Mesothelial cell of epicardium (in vitro differentiated cells): ENCODE results near the gene RETREG3. TPM values are rescaled to one million over a fixed set of nuclear protein-coding genes. Genes with fewer than 3 reads are reported as not detected.

Experiments used
- DNase-seq, 2 experiments: peaks; one replicate each; pipeline ENCODE4 v3.0.0; 2021; ENCODE audit warnings: low spot score in 2 of 2; ENCODE audit not compliant: unreplicated experiment in 2 of 2
- H3K27ac Mint-ChIP-seq: 2 replicates; pipeline ENCODE4 v1.8.0; 2021; ENCODE audit warnings: mixed read lengths
- H3K27me3 Mint-ChIP-seq: 2 replicates; pipeline ENCODE4 v1.8.0; 2021; ENCODE audit warnings: low read depth, mixed read lengths
- H3K36me3 Mint-ChIP-seq: 2 replicates; pipeline ENCODE4 v1.8.0; 2021; ENCODE audit warnings: mixed read lengths
- H3K4me1 Mint-ChIP-seq: 2 replicates; pipeline ENCODE4 v1.8.0; 2021; ENCODE audit warnings: mixed read lengths
- H3K4me3 Mint-ChIP-seq: 2 replicates; pipeline ENCODE4 v1.8.0; 2021; ENCODE audit warnings: mild to moderate bottlenecking, moderate library complexity, mixed read lengths
- H3K9me3 Mint-ChIP-seq: 2 replicates; pipeline ENCODE4 v1.8.0; 2021; ENCODE audit warnings: mixed read lengths
- CTCF ChIP-seq: fragments of 200-600 bp; sonication (generic); IDR thresholded peaks from one replicate; pipeline ENCODE4 v1.5.0; 2021; ENCODE audit warnings: antibody characterized with exemption; ENCODE audit not compliant: unreplicated experiment
- total RNA-seq: library from RNA; stranded (reverse); gene quantifications from 3 replicates; pipeline ENCODE4 v1.2.1, GENCODE V29; 2021

RETREG3 gene
- total RNA-seq: 77.7 to 79.1 TPM (median 77.8 TPM) in 3 replicates

- H3K36me3 Mint-ChIP-seq: peaks cover 14% of the 10 kb centered on the region
- peak; percentile 99 for DNase-seq
- no peaks in the 10 kb centered on the region for H3K9me3 Mint-ChIP-seq
- H3K27ac Mint-ChIP-seq: peak within 1 kb of the TSS; percentile 97
- no peaks in the 10 kb centered on the region for H3K27me3 Mint-ChIP-seq
- peak within 1 kb of the TSS; percentile 94 for H3K4me3 Mint-ChIP-seq
- TF ChIP-seq CTCF: no peak
- peaks cover 31% of the 10 kb centered on the region for H3K4me1 Mint-ChIP-seq
Measured at GRCh38 chr17:42609182-42609813, at the start of gene RETREG3, which contains the start of gene TUBG1. RETREG3 (minus strand) TSS chr17:42609374; CDS start chr17:42609324, 50 bp downstream. TUBG1 (plus strand) TSS chr17:42609683; CDS start chr17:42609738, 55 bp downstream.

- H3K4me3 Mint-ChIP-seq: peak overlapping the region; percentile 10
- peaks cover 38% of the 10 kb centered on the region for H3K4me1 Mint-ChIP-seq
- H3K9me3 Mint-ChIP-seq: peaks cover 6% of the 10 kb centered on the region
- no peak for TF ChIP-seq CTCF
- H3K27ac Mint-ChIP-seq: no peak overlapping the region
- peaks cover 7% of the 10 kb centered on the region for H3K36me3 Mint-ChIP-seq
- no peak for DNase-seq
- no peaks in the 10 kb centered on the region for H3K27me3 Mint-ChIP-seq
Measured at GRCh38 chr17:42657824-42658588, 48.8 kb upstream of the RETREG3 start.

GRCh38 chr17:42655528-42655927, 46.4 kb upstream of the RETREG3 start:
- H3K4me3 Mint-ChIP-seq: no peak overlapping the region

GRCh38 chr17:42653179-42654124, 44.3 kb upstream of the RETREG3 start:
- peaks cover under 1% of the 10 kb centered on the region for H3K27me3 Mint-ChIP-seq
- no peaks in the 10 kb centered on the region for H3K36me3 Mint-ChIP-seq
- peak overlapping the region; percentile 57 for H3K4me3 Mint-ChIP-seq
- H3K27ac Mint-ChIP-seq: peak overlapping the region; percentile 71
- DNase-seq: peak in 1 of 2 experiments; percentile 48
- H3K4me1 Mint-ChIP-seq: peaks cover 20% of the 10 kb centered on the region
- H3K9me3 Mint-ChIP-seq: peaks cover 6% of the 10 kb centered on the region
- TF ChIP-seq CTCF: no peak

More at GRCh38 chr17:42655528-42655927, 46.4 kb upstream of the RETREG3 start:
- H3K4me1 Mint-ChIP-seq: peaks cover 34% of the 10 kb centered on the region
- H3K36me3 Mint-ChIP-seq: no peaks in the 10 kb centered on the region
- H3K27me3 Mint-ChIP-seq: no peaks in the 10 kb centered on the region
- TF ChIP-seq CTCF: no peak
- no peak for DNase-seq
- H3K9me3 Mint-ChIP-seq: peaks cover 6% of the 10 kb centered on the region
- H3K27ac Mint-ChIP-seq: no peak overlapping the region

- no peaks in the 10 kb centered on the region for H3K9me3 Mint-ChIP-seq
- H3K36me3 Mint-ChIP-seq: no peaks in the 10 kb centered on the region
- peaks cover 20% of the 10 kb centered on the region for H3K4me1 Mint-ChIP-seq
- no peak overlapping the region for H3K27ac Mint-ChIP-seq
- H3K27me3 Mint-ChIP-seq: peaks cover 2% of the 10 kb centered on the region
- no peak for TF ChIP-seq CTCF
- H3K4me3 Mint-ChIP-seq: no peak overlapping the region
- no peak for DNase-seq
Measured at GRCh38 chr17:42651392-42651791, 42.2 kb upstream of the RETREG3 start.
